ENCODE measurements around the gene ANKLE1.

ANKLE1 gene

DNA sequence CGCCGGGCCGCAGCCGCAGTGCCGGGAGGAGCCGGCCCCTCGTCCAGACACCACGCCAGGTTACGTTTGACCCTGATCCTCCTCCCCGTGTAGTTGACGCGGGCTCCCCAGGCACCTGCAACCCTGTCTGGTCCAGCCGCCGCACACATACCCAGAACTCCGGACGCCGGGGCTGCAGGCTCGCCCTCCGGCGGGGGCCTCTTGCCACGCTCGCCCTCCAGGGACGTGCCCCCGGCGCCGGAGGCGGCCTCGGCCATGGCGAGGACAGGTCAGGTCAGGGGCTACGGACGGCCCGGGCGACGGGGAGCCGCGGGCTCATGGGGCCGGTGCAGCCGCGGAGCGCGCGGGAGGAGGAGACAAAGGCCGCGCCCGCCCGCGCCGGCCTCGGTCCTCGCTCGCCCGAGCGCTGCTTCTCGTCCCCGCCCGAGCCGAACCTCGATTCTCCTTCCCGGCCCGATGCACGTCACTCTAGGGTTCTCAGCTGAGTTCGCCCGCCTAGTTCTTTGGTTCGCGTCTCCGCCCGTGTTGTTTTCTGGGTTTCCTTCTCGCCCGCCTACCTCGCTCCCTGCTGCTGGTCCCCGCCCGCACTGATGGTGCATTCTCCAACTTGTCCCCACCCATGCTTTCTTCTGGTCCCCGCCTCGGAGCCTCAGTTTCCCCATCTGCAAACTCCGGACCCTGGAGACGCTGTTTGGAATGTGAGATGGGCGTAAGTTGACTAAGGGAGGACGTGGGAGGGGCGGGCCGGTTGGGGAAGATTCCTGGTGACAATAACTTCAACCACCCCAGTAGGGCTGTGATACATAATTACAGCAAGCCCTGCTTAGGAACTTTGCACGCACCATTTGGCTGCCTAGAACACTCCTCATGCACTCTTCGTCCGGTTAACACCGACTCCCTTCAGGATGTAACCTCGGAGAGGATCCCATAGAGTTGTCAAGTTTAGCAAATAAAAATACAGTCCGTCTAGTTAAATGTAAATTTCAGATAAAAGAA, 53.0 kb downstream of the ANKLE1 start, which contains the start of gene ANO8:
Gene ANO8 (minus strand): TSS at position 442 of the 996 bp plus-strand sequence. CDS start 185 bp downstream, at position 257.
- peak; percentile 96 for DNase-seq (ENCODE audit: low read depth)
- peak within 1 kb of the TSS; percentile 55 for H3K4me3 ChIP-seq (ENCODE audit: control insufficient read depth, low read depth, low read length)
- TF ChIP-seq, protein P1, sequence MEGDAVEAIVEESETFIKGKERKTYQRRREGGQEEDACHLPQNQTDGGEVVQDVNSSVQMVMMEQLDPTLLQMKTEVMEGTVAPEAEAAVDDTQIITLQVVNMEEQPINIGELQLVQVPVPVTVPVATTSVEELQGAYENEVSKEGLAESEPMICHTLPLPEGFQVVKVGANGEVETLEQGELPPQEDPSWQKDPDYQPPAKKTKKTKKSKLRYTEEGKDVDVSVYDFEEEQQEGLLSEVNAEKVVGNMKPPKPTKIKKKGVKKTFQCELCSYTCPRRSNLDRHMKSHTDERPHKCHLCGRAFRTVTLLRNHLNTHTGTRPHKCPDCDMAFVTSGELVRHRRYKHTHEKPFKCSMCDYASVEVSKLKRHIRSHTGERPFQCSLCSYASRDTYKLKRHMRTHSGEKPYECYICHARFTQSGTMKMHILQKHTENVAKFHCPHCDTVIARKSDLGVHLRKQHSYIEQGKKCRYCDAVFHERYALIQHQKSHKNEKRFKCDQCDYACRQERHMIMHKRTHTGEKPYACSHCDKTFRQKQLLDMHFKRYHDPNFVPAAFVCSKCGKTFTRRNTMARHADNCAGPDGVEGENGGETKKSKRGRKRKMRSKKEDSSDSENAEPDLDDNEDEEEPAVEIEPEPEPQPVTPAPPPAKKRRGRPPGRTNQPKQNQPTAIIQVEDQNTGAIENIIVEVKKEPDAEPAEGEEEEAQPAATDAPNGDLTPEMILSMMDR (IDR thresholded peaks at IDR 0.05; ENCODE audit: control insufficient read depth, insufficient read depth, low read depth, low read length, missing control alignments), result no peak

DNA sequence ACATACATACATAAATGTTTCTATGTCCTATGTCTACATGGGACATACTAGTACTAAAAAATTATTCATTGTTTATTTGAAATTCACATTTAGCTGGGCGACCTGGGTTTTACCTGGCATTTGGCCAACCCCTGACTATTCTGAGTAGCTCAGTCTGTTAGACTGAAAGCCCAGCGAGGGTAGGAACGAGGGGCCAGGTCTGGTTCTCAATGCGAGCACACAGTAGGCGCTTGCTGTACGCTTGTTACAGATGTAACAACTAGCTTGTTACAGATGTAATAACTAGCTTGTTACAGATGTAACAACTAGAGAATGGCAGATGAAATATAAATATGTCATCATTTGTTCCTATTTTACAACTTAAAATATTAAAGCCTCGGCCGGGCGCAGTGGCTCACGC, 53.9 kb downstream of the ANKLE1 start:
- DNase-seq (ENCODE audit: low read depth), result no peak
- no peak overlapping the region for H3K4me3 ChIP-seq (ENCODE audit: control insufficient read depth, low read depth, low read length)
- TF ChIP-seq, protein P1 (IDR thresholded peaks at IDR 0.05; ENCODE audit: control insufficient read depth, insufficient read depth, low read depth, low read length, missing control alignments), result no peak
